ENCODE results near the gene FAM222B. TPM values are rescaled to one million over a fixed set of nuclear protein-coding genes. Genes with fewer than 3 reads are reported as not detected.

Gene FAM222B
- total and polyA plus RNA-seq, 9 of the 15 experiments (the other 6 are each of a cell fraction or from before 2014, with no cell fraction given) = 4.0 to 34.6 (median 7.5) TPM

DNA sequence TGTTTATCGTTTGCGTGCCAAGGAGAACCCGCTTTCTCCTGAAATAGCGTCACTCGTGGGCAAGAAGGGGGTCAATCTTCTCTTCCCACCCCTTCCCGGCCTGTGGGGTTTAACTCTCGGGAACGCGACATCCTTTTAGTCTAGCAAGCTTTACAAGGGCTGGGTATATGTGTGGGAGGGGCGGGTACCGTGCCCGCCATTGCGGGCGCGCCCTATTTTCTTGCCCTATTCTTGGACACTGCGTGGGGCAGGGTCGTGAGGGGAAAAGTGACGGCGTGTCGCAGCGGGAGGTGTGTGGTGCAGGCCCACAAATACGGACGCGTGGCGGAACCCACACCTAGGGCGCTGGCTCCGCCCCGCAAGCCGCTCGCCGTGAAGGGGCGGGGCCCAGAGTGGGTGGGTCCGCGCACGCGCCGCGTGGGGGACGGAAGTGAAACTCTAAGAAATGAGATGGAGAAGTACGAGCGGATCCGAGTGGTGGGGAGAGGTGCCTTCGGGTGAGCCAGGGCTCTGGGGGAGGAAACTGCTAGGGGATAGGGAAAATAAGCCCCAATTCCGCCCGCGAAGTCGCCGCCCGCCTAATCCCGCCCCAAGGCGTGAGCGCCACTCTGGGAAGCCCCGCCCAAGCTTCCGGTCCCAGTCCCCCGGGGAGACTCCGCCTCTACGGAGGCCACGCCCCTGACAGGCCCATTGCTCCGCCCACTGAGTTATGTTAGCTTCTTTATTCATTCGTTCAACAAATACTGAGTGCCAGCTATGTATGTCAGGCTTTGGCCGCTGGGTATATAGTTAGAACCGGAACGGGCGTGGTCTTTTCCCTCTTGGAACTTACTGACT is 114.0 kb downstream of the FAM222B start, which contains the start of gene NEK8 (continued):
- TF ChIP-seq, protein P1, sequence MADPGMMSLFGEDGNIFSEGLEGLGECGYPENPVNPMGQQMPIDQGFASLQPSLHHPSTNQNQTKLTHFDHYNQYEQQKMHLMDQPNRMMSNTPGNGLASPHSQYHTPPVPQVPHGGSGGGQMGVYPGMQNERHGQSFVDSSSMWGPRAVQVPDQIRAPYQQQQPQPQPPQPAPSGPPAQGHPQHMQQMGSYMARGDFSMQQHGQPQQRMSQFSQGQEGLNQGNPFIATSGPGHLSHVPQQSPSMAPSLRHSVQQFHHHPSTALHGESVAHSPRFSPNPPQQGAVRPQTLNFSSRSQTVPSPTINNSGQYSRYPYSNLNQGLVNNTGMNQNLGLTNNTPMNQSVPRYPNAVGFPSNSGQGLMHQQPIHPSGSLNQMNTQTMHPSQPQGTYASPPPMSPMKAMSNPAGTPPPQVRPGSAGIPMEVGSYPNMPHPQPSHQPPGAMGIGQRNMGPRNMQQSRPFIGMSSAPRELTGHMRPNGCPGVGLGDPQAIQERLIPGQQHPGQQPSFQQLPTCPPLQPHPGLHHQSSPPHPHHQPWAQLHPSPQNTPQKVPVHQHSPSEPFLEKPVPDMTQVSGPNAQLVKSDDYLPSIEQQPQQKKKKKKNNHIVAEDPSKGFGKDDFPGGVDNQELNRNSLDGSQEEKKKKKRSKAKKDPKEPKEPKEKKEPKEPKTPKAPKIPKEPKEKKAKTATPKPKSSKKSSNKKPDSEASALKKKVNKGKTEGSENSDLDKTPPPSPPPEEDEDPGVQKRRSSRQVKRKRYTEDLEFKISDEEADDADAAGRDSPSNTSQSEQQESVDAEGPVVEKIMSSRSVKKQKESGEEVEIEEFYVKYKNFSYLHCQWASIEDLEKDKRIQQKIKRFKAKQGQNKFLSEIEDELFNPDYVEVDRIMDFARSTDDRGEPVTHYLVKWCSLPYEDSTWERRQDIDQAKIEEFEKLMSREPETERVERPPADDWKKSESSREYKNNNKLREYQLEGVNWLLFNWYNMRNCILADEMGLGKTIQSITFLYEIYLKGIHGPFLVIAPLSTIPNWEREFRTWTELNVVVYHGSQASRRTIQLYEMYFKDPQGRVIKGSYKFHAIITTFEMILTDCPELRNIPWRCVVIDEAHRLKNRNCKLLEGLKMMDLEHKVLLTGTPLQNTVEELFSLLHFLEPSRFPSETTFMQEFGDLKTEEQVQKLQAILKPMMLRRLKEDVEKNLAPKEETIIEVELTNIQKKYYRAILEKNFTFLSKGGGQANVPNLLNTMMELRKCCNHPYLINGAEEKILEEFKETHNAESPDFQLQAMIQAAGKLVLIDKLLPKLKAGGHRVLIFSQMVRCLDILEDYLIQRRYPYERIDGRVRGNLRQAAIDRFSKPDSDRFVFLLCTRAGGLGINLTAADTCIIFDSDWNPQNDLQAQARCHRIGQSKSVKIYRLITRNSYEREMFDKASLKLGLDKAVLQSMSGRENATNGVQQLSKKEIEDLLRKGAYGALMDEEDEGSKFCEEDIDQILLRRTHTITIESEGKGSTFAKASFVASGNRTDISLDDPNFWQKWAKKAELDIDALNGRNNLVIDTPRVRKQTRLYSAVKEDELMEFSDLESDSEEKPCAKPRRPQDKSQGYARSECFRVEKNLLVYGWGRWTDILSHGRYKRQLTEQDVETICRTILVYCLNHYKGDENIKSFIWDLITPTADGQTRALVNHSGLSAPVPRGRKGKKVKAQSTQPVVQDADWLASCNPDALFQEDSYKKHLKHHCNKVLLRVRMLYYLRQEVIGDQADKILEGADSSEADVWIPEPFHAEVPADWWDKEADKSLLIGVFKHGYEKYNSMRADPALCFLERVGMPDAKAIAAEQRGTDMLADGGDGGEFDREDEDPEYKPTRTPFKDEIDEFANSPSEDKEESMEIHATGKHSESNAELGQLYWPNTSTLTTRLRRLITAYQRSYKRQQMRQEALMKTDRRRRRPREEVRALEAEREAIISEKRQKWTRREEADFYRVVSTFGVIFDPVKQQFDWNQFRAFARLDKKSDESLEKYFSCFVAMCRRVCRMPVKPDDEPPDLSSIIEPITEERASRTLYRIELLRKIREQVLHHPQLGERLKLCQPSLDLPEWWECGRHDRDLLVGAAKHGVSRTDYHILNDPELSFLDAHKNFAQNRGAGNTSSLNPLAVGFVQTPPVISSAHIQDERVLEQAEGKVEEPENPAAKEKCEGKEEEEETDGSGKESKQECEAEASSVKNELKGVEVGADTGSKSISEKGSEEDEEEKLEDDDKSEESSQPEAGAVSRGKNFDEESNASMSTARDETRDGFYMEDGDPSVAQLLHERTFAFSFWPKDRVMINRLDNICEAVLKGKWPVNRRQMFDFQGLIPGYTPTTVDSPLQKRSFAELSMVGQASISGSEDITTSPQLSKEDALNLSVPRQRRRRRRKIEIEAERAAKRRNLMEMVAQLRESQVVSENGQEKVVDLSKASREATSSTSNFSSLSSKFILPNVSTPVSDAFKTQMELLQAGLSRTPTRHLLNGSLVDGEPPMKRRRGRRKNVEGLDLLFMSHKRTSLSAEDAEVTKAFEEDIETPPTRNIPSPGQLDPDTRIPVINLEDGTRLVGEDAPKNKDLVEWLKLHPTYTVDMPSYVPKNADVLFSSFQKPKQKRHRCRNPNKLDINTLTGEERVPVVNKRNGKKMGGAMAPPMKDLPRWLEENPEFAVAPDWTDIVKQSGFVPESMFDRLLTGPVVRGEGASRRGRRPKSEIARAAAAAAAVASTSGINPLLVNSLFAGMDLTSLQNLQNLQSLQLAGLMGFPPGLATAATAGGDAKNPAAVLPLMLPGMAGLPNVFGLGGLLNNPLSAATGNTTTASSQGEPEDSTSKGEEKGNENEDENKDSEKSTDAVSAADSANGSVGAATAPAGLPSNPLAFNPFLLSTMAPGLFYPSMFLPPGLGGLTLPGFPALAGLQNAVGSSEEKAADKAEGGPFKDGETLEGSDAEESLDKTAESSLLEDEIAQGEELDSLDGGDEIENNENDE (IDR thresholded peaks at IDR 0.05; ENCODE audit: low read depth, low read length) = no peak
- TF ChIP-seq PCBP1 (IDR thresholded peaks at IDR 0.05; ENCODE audit: low read depth, low read length, poor library complexity, severe bottlenecking) = peak; percentile 86
- TF ChIP-seq STAT5B (CRISPR knock-in tag; IDR thresholded peaks at IDR 0.05) = no peak
- TF ChIP-seq YY1 (IDR thresholded peaks at IDR 0.05; ENCODE audit: borderline replicate concordance in 1 of 3, control insufficient read depth in 1 of 3, extremely low read depth in 1 of 3, insufficient read depth in 3 of 3, insufficient read length in 1 of 3, insufficient replicate concordance in 2 of 3, low read depth in 1 of 3, low read length in 2 of 3) = peak in 1 of 3 experiments; percentile 17
- no peak for TF ChIP-seq CBFA2T2 (conservative IDR thresholded peaks at IDR 0.05)
- no peak for TF ChIP-seq E2F5 (CRISPR knock-in tag; IDR thresholded peaks at IDR 0.05)
- TF ChIP-seq, protein P2, sequence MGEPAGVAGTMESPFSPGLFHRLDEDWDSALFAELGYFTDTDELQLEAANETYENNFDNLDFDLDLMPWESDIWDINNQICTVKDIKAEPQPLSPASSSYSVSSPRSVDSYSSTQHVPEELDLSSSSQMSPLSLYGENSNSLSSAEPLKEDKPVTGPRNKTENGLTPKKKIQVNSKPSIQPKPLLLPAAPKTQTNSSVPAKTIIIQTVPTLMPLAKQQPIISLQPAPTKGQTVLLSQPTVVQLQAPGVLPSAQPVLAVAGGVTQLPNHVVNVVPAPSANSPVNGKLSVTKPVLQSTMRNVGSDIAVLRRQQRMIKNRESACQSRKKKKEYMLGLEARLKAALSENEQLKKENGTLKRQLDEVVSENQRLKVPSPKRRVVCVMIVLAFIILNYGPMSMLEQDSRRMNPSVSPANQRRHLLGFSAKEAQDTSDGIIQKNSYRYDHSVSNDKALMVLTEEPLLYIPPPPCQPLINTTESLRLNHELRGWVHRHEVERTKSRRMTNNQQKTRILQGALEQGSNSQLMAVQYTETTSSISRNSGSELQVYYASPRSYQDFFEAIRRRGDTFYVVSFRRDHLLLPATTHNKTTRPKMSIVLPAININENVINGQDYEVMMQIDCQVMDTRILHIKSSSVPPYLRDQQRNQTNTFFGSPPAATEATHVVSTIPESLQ (CRISPR knock-in tag; IDR thresholded peaks at IDR 0.05) = peak; percentile 68; the same call in 1 of the 2 replicates
- peak; percentile 22 for TF ChIP-seq BHLHE40 (IDR thresholded peaks at IDR 0.05; ENCODE audit: low read length)
- no peak for TF ChIP-seq SMAD2 (IDR thresholded peaks at IDR 0.05; ENCODE audit: low read depth, low read length)

Data from K562 (cell line).